OCI-LY7 (cell line): Measurements from ENCODE around the gene TUB. TPM values are rescaled to one million over a fixed set of nuclear protein-coding genes. Genes with fewer than 3 reads are reported as not detected.

Experiments used
- BruUV-seq: library from RNA; stranded (reverse); fragments of 400-500 nt; replicated peaks from 2 replicates; lab custom pipeline; 2021; lab: Mats Ljungman, UMichigan
- CTCF ChIA-PET: fragments of 300-600 bp; sonication (Branson Sonifier 250); formaldehyde crosslinking; loops from one replicate; lab custom pipeline; 2022; ENCODE audit warnings: antibody characterized with exemption; ENCODE audit not compliant: unreplicated experiment; lab: Charles Lee
- POLR2A ChIA-PET: fragments of 300-600 bp; sonication (Branson Sonifier 250); formaldehyde crosslinking; loops from one replicate; lab custom pipeline; 2022; ENCODE audit warnings: antibody characterized with exemption; lab: Charles Lee
- DNase-seq: peaks from one replicate; pipeline ENCODE4 v3.0.0-alpha.2; 2015; ENCODE audit warnings: low spot score
- H2AFZ ChIP-seq: fragments of 200-600 bp; sonication (generic), shearing (Covaris generic); 2 replicates; pipeline ENCODE4 v1.6.1; 2014; ENCODE audit warnings: mild to moderate bottlenecking, antibody characterized with exemption, low read length, moderate library complexity
- H3K27ac ChIP-seq: fragments of 200-600 bp; sonication (generic); 2 replicates; pipeline ENCODE4 v1.5.1; 2014; ENCODE audit warnings: mixed run types, low read depth, mild to moderate bottlenecking, moderate library complexity, low read length, inconsistent platforms; ENCODE audit not compliant: poor library complexity, severe bottlenecking
- H3K36me3 ChIP-seq: fragments of 200-600 bp; sonication (generic); 2 replicates; pipeline ENCODE4 v1.6.1; 2014; ENCODE audit warnings: mild to moderate bottlenecking, antibody characterized with exemption, low read length, moderate library complexity, mixed read lengths; ENCODE audit not compliant: insufficient read depth
- H3K4me1 ChIP-seq: fragments of 200-600 bp; sonication (generic); 2 replicates; pipeline ENCODE4 v1.5.1; 2014; ENCODE audit warnings: mild to moderate bottlenecking, low read length; ENCODE audit not compliant: insufficient read depth, poor library complexity, severe bottlenecking
- H3K4me2 ChIP-seq: fragments of 200-600 bp; sonication (generic); 2 replicates; pipeline ENCODE4 v1.6.1; 2014; ENCODE audit warnings: mild to moderate bottlenecking, low read length
- H3K4me3 ChIP-seq: fragments of 200-600 bp; sonication (generic); 2 replicates; pipeline ENCODE4 v1.5.1; 2014; ENCODE audit warnings: mild to moderate bottlenecking, low read depth, low read length; ENCODE audit not compliant: poor library complexity, severe bottlenecking
- H3K79me2 ChIP-seq: fragments of 200-600 bp; sonication (generic); 2 replicates; pipeline ENCODE4 v1.6.1; 2016; ENCODE audit warnings: low read depth, mild to moderate bottlenecking, low read length, moderate library complexity, mixed read lengths; ENCODE audit not compliant: insufficient read depth
- H3K9me2 ChIP-seq: fragments of 200-600 bp; sonication (generic); 2 replicates; pipeline ENCODE4 v1.6.1; 2016; ENCODE audit warnings: mild to moderate bottlenecking, low read length, mixed read lengths; ENCODE audit not compliant: insufficient read depth
- H3K9me3 ChIP-seq: fragments of 200-600 bp; sonication (generic); 2 replicates; pipeline ENCODE4 v1.6.1; 2014; ENCODE audit warnings: mild to moderate bottlenecking, mixed run types, low read length, mixed read lengths
- H4K20me1 ChIP-seq: fragments of 200-600 bp; sonication (generic); 2 replicates; pipeline ENCODE4 v1.6.1; 2014; ENCODE audit warnings: mild to moderate bottlenecking, antibody characterized with exemption, low read length, moderate library complexity, mixed read lengths; ENCODE audit not compliant: insufficient read depth
- EZH2phosphoT487 ChIP-seq: fragments of 200-600 bp; sonication (generic); IDR thresholded peaks from 2 replicates; pipeline ENCODE4 v1.6.1; 2018; ENCODE audit warnings: low read depth, borderline replicate concordance, mild to moderate bottlenecking, mixed run types, antibody characterized with exemption, low read length, moderate library complexity, mixed read lengths
- intact Hi-C: fragments of 100-400 bp; cut with micrococcal nuclease; formaldehyde crosslinking; loops from one replicate; pipeline ENCODE4 v1.10.0; 2022; ENCODE audit not compliant: unreplicated experiment
- total RNA-seq, 2 experiments: library from RNA; depleted of rRNA in 1 of 2; stranded (reverse); fragments of >200 nt in 1 of 2; shearing (Covaris generic) in 1 of 2; gene quantifications; 2 replicates each; pipeline ENCODE4 v1.2.3, GENCODE V29; 2014 to 2022
- TF ChIP-seq, protein P1 (sequence below): fragments of 200-600 bp; sonication (generic); conservative IDR thresholded peaks from 2 replicates; pipeline ENCODE4 v1.5.1; 2014; ENCODE audit warnings: mild to moderate bottlenecking, antibody characterized with exemption, low read length, moderate library complexity, mixed read lengths

Gene TUB
- total RNA-seq, 2 experiments from 2014 or later, result not detected

DNA sequence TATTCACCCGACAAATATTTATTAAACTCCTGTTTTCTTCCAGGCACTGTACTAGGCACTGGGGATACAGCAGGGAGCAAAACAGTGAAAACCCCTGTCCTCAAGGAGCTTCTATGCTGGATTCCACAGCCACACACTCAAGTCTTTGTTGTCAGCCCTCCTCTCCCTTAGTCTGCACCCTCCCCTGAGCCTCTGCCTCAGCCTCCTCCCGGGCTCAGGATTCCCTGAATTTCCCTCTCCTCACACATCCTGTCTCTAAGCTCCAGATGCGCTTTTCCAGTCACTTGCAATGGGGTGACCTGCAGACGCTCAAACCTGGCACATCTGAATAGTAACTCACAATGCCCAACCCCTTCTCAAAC lies 13.5 kb upstream of the TUB start:
- Histone ChIP-seq H4K20me1 (no peaks in the 10 kb centered on the region), H3K4me2 (no peak overlapping the region), H3K4me3 (no peak overlapping the region), H3K36me3 (no peaks in the 10 kb centered on the region), H2AFZ (no peak overlapping the region), H3K79me2 (no peaks in the 10 kb centered on the region), H3K9me3 (no peaks in the 10 kb centered on the region), H3K4me1 (peaks cover 5% of the 10 kb centered on the region), H3K27ac (no peak overlapping the region), H3K9me2 (no peaks in the 10 kb centered on the region)
- no TSS peak for BruUV-seq
- ChIA-PET POLR2A (no interaction called here), CTCF (no interaction called here)
- intact Hi-C loops, result no loop called here
- no peak for DNase-seq
- no peak for TF ChIP-seq EZH2phosphoT487
- TF ChIP-seq, protein P1, sequence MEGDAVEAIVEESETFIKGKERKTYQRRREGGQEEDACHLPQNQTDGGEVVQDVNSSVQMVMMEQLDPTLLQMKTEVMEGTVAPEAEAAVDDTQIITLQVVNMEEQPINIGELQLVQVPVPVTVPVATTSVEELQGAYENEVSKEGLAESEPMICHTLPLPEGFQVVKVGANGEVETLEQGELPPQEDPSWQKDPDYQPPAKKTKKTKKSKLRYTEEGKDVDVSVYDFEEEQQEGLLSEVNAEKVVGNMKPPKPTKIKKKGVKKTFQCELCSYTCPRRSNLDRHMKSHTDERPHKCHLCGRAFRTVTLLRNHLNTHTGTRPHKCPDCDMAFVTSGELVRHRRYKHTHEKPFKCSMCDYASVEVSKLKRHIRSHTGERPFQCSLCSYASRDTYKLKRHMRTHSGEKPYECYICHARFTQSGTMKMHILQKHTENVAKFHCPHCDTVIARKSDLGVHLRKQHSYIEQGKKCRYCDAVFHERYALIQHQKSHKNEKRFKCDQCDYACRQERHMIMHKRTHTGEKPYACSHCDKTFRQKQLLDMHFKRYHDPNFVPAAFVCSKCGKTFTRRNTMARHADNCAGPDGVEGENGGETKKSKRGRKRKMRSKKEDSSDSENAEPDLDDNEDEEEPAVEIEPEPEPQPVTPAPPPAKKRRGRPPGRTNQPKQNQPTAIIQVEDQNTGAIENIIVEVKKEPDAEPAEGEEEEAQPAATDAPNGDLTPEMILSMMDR, result no peak

DNA sequence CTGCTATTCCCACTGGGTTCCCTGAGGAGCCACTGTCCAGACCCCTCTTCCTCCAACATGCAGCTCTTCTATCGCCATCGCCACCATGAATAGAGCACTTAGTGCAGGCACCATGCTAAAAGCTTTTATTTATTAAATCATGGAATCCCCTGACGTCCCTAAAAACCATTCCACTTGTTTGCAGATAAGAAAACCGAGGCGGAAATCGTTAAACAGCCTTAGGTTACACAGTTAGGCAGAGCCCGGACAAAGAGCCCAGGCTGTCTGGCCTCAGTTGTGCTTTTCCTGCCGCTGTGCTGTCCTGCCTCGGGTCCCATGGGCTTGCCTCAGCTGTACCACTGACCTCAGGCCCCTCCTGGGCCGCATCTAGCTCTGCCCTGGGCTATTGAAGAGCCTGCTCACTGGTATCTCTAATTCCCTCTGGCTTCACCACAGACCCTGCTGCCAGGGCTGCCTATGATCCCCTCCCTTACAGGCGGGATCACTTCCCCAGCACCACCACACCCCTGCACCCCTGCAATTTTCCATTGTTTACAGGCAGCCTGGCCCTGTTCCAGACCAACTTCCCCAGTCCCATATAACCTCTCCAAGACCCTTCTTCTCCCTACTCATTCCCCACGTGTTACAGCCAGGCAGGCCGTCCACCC lies 13.0 kb upstream of the TUB start:
- no TSS peak for BruUV-seq
- DNase-seq, result no peak
- no peaks in the 10 kb centered on the region for H3K79me2 ChIP-seq
- no peak overlapping the region for H3K4me2 ChIP-seq
- ChIA-PET CTCF (no interaction called here), POLR2A (no interaction called here)
- no peaks in the 10 kb centered on the region for H3K9me3 ChIP-seq
- H3K4me3 ChIP-seq, result no peak overlapping the region
- H4K20me1 ChIP-seq, result no peaks in the 10 kb centered on the region
- no peaks in the 10 kb centered on the region for H3K36me3 ChIP-seq
- no peak overlapping the region for H2AFZ ChIP-seq
- H3K27ac ChIP-seq, result no peak overlapping the region
- TF ChIP-seq, protein P1, result no peak
- TF ChIP-seq EZH2phosphoT487, result no peak
- no peaks in the 10 kb centered on the region for H3K9me2 ChIP-seq
- H3K4me1 ChIP-seq, result peaks cover 5% of the 10 kb centered on the region
- intact Hi-C loops, result no loop called here

DNA sequence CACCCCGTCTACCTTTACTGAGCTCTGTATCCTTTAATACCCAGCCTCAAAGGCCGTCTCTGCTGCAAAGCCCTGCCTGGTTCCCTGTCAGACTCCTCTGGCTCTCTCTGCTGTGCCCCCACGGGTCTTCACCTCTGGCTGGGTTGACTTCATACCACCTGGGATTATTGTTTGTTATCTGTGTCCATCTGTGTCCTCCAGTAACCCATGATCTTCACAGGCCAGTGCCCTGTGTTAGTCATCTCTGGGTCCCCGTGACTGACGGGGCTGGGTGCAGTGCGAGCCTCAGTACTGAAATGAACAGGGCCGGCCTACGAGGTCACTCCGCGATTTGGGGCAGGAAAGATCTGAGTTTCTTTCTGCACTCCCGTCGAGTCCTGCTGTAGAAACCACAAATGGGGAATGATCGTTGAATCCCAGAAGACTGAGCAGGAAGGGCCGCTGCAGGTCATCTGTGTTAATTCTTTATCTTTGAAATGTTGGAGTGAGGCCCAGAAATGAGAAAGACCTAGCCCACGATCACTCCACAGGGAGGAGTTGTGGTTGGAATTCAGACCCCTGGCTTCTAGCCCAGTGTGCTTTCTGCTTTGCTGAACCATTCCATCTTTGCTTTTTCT lies 12.3 kb upstream of the TUB start:
- Histone ChIP-seq H3K4me3 (no peak overlapping the region), H3K9me3 (no peaks in the 10 kb centered on the region), H3K4me2 (no peak overlapping the region), H3K27ac (no peak overlapping the region), H3K4me1 (peaks cover 5% of the 10 kb centered on the region), H2AFZ (no peak overlapping the region), H3K9me2 (no peaks in the 10 kb centered on the region), H4K20me1 (no peaks in the 10 kb centered on the region), H3K79me2 (no peaks in the 10 kb centered on the region), H3K36me3 (no peaks in the 10 kb centered on the region)
- intact Hi-C loops, result no loop called here
- ChIA-PET POLR2A (interaction anchor here (0.8 kb wide), 1 partner anchor 1845 kb away, joined by 5 read pairs; no protein-coding TSS in a partner anchor), CTCF (no interaction called here)
- TF ChIP-seq, protein P1, result no peak
- TF ChIP-seq EZH2phosphoT487, result no peak
- DNase-seq, result no peak
- BruUV-seq, result no TSS peak
